Suprapubic skin (tissue), 4 donors: ENCODE data around the gene NATD1. TPM values are rescaled to one million over a fixed set of nuclear protein-coding genes. Genes with fewer than 3 reads are reported as not detected.

ENCODE experiments used
- DNase-seq, 2 donors: peaks; one replicate each; pipeline ENCODE4 v3.0.0-alpha.2; 2019; ENCODE audit warnings: low spot score in 2 of 2
- H3K27ac ChIP-seq: fragments of 200-600 bp; sonication (generic); one replicate; pipeline ENCODE4 v1.5.1; 2019
- H3K27me3 ChIP-seq: fragments of 200-600 bp; sonication (generic); one replicate; pipeline ENCODE4 v1.5.1; 2019
- H3K36me3 ChIP-seq: fragments of 200-600 bp; sonication (generic); one replicate; pipeline ENCODE4 v1.5.1; 2019
- H3K4me1 ChIP-seq: fragments of 200-600 bp; sonication (generic); one replicate; pipeline ENCODE4 v1.5.1; 2019
- H3K4me3 ChIP-seq: fragments of 200-600 bp; sonication (generic); one replicate; pipeline ENCODE4 v1.5.1; 2019; ENCODE audit warnings: mild to moderate bottlenecking
- H3K9me3 ChIP-seq: fragments of 200-600 bp; sonication (generic); one replicate; pipeline ENCODE4 v1.5.1; 2019
- EP300 ChIP-seq: sonication (generic); formaldehyde crosslinking; IDR thresholded peaks from one replicate; pipeline ENCODE4 v1.6.1; 2017; ENCODE audit warnings: antibody characterized with exemption
- POLR2A ChIP-seq, 2 donors: fragments of 450-650 bp; IDR thresholded peaks; one replicate each; pipeline ENCODE4 v1.6.1; 2017; ENCODE audit warnings: antibody characterized with exemption in 2 of 2, mild to moderate bottlenecking in 2 of 2, moderate library complexity in 2 of 2
- POLR2AphosphoS5 ChIP-seq, 3 donors: sonication (generic); formaldehyde crosslinking; IDR thresholded peaks; one replicate each; pipeline ENCODE4 v1.6.1; 2017; ENCODE audit warnings: antibody characterized with exemption in 3 of 3
- WGBS: methylation state at CpG from one replicate; pipeline ENCODE4 v1.1.5; 2018; 5-methylcytosine and 5-hydroxymethylcytosine counted together
- total RNA-seq, 4 donors: library from RNA; depleted of rRNA; stranded (reverse); fragments of >200 nt; gene quantifications; one replicate each; pipeline ENCODE4 v1.1.0, GENCODE V29; 2016
- TF ChIP-seq, protein P1 (sequence below), 2 donors: fragments of 200-600 bp in 1 of 2; fragments of 450-650 bp in 1 of 2; sonication (generic) in 1 of 2; IDR thresholded peaks; one replicate each; pipeline ENCODE4 v1.5.1; 2016 to 2019; ENCODE audit warnings: antibody characterized with exemption in 2 of 2, mild to moderate bottlenecking in 1 of 2, moderate library complexity in 1 of 2

NATD1 gene
- total RNA-seq, 4 donors from 2014 or later: 11.2 to 21.1 (median 14.6) TPM

DNA sequence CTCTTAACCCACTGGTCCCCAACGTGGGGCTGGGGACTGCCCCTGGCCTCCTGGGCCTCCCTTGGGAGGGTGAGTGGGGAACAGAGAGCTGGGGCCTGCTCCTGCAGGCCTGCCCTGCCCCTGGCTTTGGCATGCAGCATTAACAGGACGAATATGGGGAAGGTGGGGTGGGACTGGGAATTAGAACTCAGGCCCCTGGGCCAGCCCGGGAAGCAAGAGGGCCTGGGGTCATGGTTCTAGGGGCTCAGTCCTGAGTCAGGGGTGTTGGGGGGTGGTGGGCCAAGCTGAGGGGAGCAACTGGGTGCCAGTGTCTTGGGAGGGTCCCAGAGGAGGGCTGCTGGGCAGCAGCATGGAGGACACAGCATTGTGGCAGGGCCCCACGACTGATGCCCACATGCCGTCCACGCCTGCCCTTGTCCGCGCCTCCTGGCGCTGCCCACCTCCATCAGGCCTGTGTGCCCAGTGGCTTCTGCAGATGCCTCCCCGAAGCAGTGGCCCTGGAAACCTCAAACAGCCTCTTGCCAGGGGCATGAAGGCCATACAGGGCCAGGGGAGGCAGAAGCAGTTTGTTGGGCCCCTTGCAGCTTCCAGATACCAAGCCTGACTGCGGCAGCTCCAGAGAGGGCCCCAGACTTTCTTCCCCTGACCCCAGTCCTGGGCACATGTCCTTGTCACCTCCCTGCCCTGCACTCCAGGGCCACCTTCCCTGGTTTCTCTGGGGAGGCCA is 36.1 kb upstream of the NATD1 start:
- peaks cover 46% of the 10 kb centered on the region for H3K4me1 ChIP-seq
- H3K4me3 ChIP-seq: no peak overlapping the region
- DNase-seq: peak in 1 of 2 donors; percentile 66

DNA sequence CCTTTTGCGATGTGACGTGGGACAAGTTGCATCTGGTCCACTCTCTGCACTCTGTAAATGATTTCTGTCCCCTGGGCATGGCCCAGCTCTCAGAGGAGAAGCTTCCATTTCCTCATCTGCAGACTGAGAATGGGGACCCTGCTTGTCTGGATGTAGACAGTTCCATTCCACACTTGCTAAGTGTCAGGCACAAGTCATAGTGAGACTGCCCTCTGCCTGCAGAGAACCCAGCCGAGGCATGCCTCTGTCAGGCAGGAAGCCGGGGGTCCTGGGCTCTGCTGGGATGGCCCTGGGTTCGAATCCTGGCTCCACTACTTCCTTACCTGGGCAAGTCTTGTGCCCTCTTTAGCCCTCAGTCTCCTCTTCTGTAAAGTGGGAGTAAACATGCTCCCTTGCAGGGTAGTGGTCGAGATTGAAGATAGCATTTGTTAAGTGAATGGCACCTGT is 35.4 kb upstream of the NATD1 start:
- H3K9me3 ChIP-seq: no peaks in the 10 kb centered on the region
- peak overlapping the region; percentile 94 for H3K4me3 ChIP-seq
- H3K4me1 ChIP-seq: peaks cover 52% of the 10 kb centered on the region
- TF ChIP-seq EP300 (no peak), POLR2A (IDR thresholded peaks at IDR 0.05) (no peak), POLR2AphosphoS5 (IDR thresholded peaks at IDR 0.05) (no peak)
- TF ChIP-seq, protein P1, sequence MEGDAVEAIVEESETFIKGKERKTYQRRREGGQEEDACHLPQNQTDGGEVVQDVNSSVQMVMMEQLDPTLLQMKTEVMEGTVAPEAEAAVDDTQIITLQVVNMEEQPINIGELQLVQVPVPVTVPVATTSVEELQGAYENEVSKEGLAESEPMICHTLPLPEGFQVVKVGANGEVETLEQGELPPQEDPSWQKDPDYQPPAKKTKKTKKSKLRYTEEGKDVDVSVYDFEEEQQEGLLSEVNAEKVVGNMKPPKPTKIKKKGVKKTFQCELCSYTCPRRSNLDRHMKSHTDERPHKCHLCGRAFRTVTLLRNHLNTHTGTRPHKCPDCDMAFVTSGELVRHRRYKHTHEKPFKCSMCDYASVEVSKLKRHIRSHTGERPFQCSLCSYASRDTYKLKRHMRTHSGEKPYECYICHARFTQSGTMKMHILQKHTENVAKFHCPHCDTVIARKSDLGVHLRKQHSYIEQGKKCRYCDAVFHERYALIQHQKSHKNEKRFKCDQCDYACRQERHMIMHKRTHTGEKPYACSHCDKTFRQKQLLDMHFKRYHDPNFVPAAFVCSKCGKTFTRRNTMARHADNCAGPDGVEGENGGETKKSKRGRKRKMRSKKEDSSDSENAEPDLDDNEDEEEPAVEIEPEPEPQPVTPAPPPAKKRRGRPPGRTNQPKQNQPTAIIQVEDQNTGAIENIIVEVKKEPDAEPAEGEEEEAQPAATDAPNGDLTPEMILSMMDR (IDR thresholded peaks at IDR 0.05): no peak
- H3K36me3 ChIP-seq: peaks cover 7% of the 10 kb centered on the region
- DNase-seq: peak in 1 of 2 donors; percentile 64
- no peaks in the 10 kb centered on the region for H3K27me3 ChIP-seq
- 67% methylated on average over 1 of the region's 6 CpGs for WGBS
- peak overlapping the region; percentile 96 for H3K27ac ChIP-seq

More for the DNA sequence above, 36.1 kb upstream of the NATD1 start:
- peaks cover 7% of the 10 kb centered on the region for H3K36me3 ChIP-seq
- H3K27ac ChIP-seq: peak overlapping the region; percentile 96
- H3K9me3 ChIP-seq: no peaks in the 10 kb centered on the region
- 48% methylated on average over 4 of the region's 11 CpGs for WGBS
- H3K27me3 ChIP-seq: no peaks in the 10 kb centered on the region
- TF ChIP-seq EP300 (no peak), POLR2A (IDR thresholded peaks at IDR 0.05) (no peak), POLR2AphosphoS5 (IDR thresholded peaks at IDR 0.05) (no peak)
- TF ChIP-seq, protein P1 (IDR thresholded peaks at IDR 0.05): no peak

DNA sequence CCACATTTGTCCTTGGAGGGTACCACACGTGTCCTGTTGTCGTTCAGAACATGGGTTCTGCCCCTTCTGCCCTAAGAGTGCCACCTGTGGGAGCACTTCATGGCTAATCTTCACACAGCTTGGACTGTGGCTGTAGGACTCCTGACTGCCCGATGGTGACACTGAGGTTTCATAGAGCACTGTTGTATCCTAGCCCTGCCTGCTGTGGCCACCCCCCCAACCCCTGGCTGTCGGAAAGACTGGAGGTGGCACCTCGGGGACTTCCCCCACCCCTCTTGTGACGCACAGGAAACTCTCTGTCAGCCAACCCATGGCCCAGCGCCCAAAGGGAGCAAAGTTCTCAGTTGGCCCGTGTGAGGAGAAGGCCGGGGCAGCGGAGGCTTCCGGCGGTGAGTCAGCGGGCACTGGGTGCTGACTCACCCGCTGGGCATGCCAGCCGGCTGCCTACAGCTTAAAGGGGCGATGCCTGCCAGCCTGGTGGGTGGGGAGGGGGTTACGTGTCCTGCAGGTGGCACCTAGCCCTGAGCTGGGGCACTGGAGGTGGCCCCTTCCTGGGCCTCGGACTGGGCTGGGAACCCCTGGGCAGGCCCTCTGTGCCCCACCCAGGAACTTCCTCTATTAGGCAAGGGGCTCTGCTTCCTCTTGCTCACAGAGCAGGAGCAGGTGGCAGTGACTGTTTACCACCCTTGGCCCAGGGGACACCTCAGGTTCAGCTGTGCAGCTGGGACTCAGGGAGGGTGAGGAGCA is 34.7 kb upstream of the NATD1 start:
- no peaks in the 10 kb centered on the region for H3K9me3 ChIP-seq
- peak in 1 of 2 donors; percentile 49 for TF ChIP-seq POLR2A (IDR thresholded peaks at IDR 0.05)
- peak in 2 of 3 donors; percentile 80 to 95 for TF ChIP-seq POLR2AphosphoS5 (IDR thresholded peaks at IDR 0.05)
- TF ChIP-seq, protein P1 (IDR thresholded peaks at IDR 0.05): no peak
- TF ChIP-seq EP300: peak; percentile 50
- peaks cover 7% of the 10 kb centered on the region for H3K36me3 ChIP-seq
- peaks cover 54% of the 10 kb centered on the region for H3K4me1 ChIP-seq
- no peaks in the 10 kb centered on the region for H3K27me3 ChIP-seq
- DNase-seq: peak; percentile 98 to 99
- H3K4me3 ChIP-seq: peak overlapping the region; percentile 94
- peak overlapping the region; percentile 96 for H3K27ac ChIP-seq
- WGBS: 0% methylated on average over 4 of the region's 18 CpGs

DNA sequence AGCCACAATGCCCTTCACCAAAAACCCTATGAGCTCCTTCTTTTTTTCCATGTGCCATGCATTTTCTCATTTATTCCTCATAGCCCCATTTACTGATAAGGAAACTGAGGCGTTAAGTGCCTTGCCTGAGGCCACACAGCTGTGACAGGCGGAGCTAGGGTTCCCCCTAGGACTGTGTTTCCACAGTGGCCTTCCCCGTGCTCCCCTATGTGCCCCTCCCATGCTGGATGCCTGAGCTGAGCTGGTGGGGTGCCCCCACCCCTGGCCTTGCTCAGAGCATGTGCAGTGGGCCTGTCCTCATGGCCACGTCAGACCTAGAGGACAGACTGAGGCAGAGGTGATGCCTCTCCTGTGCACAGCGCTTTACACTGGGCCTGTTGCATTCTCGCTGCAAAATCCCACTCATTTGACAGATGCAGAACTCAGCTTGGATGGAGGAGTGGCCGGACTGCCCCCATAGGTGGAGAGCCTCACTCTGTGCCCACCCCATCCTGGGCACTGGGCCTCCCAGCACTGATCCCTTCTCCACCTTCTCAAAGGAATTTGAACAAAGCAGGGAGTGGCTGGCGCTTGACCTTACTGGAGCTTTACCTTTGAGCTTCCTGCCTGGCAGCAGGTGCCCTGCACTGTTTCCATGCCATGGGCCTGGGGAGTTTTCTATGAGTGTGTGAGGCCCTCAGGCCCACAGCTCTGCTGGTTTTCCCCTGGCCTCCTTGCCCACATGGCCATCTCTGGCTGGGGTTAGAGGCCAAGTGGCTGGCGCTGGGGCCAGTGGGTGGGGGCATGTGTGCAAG is 33.9 kb upstream of the NATD1 start:
- 38% methylated on average over 5 of the region's 9 CpGs for WGBS
- Histone ChIP-seq H3K4me1 (peaks cover 58% of the 10 kb centered on the region), H3K27ac (peak overlapping the region; percentile 96), H3K9me3 (no peaks in the 10 kb centered on the region), H3K27me3 (no peaks in the 10 kb centered on the region), H3K4me3 (peak overlapping the region; percentile 94), H3K36me3 (peaks cover 5% of the 10 kb centered on the region)
- TF ChIP-seq POLR2AphosphoS5 (IDR thresholded peaks at IDR 0.05) (no peak), EP300 (no peak), POLR2A (IDR thresholded peaks at IDR 0.05) (no peak)
- TF ChIP-seq, protein P1 (IDR thresholded peaks at IDR 0.05): no peak
- DNase-seq: peak in 1 of 2 donors; percentile 71
